NCI-H2171 (cell line): Measurements from ENCODE around the gene ACOX3.

Source experiments
- DNase-seq: peaks from one replicate; lab custom pipeline; 2025; lab: John Stamatoyannopoulos, UW

The ACOX3 gene

DNA sequence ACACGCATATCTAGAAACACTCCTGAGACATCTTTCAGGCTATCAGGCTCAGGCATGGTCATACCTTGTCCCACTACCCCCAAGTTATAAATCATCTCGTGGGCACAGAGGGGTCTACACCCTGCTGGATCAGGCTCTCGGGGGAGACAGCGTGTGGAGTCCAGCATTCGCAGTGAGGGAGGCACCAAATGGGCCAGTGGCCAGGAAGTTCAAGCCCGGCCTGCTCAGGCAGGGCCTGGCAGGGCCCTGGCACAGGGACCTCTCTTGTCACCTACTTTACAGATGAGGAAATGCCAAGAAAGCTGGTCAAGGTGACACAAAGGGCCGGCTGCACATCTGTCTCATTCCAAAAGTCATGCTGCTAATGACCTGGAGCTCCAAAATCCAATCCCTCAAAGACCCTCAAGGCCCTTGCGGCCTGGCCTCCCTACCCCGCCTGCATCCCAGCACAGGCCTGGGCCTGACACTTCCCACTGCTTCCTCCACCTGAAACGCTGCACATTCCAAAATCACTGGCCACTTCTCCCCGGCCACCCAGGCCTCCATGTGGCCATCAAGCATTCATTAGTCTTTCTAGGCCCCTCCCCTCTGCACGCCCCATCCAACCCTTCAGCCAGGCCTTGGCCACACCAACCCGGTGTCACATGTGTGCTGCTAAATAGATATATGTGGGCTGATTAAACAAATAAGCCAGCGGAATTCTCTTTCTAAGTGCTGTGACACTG, 35.6 kb downstream of the ACOX3 start:
- DNase-seq: no peak

DNA sequence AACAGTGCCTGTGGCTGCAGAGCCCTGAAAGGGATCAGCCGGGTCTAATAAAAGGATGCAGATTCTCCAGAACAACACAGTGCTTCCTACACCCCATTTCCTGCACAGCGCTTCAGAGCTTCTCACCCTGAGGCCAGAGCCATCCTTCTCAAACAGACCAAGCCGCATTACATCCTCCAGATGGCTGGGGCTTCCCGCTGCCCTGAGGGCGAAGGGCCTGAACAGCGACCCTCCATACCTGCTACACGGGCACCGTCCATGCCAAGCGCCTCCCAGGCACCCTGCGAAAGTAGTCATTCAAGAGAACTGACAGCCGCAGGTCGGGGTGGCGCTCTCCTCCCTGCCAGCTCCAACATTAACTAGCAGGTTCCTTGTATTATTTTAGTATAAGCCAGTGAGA, 36.5 kb downstream of the ACOX3 start:
- no peak for DNase-seq

DNA sequence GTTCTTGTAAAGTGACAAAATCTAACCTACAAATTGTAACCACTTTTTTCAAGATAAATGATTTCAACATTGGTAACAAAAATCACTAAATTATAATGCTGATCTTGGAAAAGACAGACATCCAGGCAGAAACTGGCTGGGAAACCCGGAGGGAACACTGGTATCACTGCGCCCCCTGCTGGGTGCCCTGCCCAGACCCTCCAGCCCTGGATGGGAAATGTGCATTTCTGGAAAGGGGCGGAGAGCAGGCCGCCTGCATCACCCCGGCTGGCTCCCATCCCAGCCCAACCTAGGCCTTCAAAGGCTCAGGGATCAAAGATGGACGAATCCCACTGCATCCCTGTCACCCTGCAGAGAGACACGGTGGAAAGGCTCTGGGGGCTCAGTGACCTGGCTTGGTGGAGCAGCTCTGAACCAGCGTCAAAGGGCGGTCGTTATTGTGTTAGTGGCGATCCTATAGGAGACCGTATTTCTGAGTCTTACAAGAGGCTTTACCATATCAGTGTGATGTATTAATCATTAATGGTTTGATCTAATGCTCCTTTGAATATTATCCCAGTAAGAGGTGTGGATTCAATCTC, 37.3 kb downstream of the ACOX3 start:
- DNase-seq: peak; percentile 35

DNA sequence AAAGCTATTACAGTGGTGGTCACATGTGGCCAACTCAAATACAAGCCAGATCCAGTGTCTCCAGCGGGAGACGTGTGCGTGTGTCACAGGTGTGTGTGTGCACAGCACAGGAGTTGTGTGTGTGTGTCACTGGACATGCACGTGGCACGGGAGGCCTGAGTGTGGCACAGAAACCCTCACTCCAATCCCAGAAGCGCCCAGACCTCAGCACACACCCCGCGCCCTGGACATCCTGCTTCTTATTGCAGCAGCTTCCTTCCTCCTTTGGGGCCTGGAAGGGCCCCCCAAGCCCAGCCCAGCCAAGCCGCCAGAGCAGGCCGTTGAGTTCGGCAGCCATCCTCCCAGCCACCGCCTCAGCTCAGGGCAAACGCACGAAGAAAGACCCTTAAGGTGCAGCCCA, 37.9 kb downstream of the ACOX3 start:
- no peak for DNase-seq

DNA sequence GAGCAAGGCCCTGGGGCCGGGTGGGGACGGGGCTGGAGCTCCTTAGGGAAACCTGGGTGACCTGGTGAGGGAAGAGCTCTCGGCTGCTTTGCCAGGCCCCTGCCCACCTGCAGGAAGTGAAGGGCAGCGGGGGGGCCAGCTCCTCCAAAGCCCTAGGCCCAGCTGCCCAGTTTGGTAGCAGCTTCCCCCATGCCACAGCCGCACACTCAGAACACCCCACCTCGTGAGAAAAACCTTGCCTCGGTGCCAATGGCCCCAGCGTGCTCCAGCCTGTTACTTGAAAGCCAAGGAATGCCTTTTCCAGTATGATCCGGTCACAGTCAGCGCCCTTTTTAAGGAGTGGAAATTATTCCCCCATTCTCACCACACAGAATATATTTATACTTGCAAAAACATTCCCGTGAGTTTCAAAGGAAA, 38.3 kb downstream of the ACOX3 start:
- no peak for DNase-seq

DNA sequence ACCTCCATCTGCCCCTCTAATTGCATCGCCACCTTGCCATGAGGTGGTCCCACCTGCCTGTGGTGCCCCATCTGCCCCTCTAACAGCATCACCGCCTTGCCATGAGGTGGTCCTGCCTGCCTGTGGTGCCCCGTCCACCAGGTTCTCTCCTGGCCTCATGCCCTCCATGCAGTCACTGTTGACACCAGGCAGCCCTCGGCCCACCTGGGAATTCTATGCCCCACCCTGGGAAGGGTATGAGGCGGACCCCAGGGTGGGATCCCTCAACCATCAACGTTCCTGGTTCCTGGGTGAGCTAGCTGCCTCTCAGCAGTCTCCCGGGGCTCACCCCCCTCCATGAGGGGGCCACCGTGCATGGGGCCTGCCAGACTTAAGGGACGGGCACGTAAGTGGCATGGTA, 38.9 kb downstream of the ACOX3 start:
- no peak for DNase-seq

DNA sequence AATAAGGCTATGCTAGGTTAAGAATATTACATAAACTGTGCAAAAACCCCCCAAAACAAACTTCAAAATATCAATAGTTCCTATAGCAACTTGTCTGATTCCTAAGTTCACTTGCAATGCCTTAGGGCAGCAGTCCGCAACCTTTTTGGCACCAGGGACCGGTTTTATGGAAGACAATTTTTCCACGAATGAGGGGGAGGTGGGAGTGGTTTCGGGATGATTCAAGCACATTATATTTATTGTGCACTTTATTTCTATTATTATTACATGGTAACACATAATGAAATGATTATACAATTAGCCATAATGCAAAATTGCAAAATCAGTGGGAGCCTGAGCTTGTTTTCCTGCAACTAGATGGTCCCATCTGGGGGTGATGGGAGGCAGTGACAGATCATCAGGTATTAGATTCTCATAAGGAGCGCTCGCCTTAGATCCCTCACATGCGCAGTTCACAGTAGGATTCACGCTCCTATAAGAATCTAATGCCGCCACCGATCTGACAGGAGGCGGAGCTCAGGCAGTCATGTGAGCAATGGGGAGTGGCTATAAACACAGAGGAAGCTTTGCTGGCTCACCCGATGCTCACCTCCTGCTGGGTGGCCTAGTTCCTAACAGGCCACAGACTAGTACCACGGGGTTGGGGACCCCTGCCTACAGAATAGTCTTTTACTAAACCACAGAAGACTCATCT, 39.7 kb downstream of the ACOX3 start:
- no peak for DNase-seq

DNA sequence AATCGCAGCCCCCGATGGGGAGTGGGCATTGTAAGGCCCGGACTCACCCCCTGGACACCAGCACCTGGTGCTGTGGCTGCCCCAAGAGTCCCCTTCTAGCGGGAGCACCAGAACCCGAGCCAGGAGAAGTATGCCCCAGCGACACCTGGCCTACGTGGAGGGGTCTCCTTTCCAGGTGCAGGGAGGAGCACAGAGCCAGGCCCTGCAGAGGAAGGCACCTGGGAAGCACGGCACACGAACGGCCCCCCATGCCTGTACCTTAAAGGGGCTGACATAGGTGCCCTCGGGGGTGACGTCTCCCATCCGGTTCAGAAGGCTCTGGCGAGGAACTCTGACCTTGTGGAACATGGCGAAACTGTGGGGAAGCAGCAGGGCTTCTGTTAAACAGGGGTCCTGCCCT, 41.2 kb downstream of the ACOX3 start:
- DNase-seq: no peak

DNA sequence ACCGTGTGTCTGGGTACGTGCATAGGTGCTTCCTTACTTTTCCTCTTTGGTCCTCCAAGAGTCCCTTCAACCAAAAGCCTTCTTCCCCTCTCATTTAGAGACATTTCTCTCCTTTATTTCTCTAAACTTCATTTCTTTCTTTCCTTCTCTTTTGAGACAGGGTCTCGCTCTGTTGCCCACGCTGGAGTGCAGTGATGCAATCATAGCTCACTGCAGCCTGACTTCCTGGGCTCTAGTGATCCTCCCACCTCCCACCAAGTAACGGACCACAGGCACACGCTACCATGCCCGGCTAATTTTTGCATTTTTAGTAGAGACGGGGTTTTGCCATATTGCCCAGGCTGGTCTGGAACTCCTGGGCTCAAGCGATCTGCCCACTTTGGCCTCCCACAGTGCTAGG, 42.2 kb downstream of the ACOX3 start:
- no peak for DNase-seq

DNA sequence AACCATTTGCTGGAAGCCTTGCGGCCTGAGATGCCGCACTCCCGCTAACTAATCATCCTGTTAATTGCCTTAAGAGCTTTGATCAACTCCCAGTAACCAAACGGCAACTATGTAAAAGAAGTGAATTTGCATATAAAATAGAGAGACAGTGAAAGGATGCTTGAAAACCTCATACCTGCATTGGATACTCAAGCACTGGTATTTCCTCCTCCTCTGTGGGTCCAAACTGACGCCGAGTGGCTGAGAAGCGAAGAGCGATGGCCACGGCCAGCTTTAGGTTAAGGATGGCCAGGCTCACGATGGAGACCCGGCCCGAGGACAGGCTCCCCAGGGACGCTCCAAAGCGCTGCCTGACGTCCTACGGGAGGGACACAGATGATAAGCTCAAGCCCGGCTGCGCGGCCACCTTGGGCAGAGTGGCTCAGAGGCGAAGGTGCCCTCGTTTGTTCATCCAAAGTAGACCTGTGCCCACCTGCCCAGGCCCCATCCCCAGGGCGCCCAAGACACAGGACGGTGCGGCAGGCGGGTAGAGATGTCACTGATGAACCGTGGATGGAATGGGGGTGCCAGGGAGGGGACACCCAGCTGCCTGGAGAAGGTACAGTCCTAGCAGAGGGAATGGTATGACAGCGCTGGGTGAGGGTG, 43.6 kb downstream of the ACOX3 start:
- DNase-seq: no peak

DNA sequence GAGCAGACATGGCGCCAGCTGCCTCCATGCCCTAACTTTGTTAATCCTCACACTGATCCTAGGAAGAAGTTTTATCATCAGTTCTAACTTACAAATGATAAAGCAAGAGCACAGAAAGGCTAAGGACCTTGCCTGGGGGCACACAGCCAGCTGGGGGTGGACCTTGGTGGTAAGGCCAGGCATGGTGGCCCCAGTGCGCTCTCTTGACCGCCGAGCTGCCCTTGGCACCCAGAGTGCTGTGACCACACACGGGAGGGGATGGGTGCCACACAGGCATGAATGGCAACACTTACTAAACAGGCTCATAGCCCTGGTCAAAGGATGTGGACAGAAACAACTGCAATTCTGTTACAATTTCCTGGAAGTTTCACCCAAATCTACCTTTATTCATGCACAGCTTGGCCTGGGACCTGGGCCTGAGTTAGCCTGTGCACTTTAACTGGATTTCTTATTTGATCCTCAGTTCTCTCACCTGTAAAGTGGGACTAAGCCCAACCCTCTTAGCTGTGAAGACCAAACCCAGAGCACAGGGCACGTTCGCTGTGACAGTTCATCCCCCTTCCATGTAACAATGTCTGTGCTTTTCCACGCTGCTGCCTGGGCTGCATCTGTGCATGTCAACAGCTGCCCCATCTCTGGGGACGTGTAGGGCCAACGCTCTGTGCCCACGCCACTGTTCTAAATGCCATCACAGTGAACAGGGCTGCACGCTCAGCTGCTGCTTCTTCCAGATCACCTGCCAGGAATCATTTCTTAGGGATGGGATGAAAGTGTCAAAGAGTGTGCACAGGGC, 44.8 kb downstream of the ACOX3 start:
- no peak for DNase-seq

DNA sequence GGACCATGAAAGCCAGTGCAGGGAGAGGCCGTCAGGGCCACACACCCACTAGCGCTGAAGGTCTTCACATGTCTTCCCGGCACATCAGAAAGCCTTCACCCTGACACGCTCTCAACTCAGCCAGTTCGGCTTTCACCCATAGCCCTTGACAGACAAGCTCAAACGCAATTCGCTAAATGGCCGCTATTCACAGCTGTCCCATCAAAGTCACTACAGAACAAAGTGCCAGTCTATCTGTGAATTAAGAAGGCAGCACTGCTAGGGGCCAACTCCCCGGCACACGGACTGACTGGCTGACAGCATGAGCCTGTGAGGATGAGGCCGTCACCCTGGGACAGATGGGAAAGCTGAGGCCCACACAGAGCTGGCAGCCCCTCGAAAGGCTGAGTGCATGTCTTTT, 45.7 kb downstream of the ACOX3 start:
- DNase-seq: no peak

DNA sequence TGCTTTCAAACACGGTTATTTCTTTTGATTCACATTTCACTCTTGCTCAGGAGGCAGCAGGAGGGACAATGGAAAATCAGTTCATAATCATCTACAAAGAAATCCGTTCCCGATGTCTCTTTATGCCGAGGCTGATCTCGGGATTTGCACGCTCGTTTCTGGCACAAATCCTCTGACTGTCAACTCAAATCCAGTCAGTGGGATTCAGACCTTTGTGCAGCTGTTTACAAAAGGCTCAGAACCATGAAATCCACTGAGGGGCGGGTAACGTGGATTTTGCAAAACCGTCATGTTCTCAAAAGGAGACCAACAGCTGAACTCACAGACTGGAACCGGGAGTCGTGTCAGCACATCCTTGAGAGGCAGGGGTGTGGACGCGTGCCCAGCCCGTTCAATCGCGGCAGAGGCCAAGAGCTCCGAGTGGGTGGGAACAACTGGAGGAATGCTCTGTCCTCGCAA, 46.4 kb downstream of the ACOX3 start:
- no peak for DNase-seq

DNA sequence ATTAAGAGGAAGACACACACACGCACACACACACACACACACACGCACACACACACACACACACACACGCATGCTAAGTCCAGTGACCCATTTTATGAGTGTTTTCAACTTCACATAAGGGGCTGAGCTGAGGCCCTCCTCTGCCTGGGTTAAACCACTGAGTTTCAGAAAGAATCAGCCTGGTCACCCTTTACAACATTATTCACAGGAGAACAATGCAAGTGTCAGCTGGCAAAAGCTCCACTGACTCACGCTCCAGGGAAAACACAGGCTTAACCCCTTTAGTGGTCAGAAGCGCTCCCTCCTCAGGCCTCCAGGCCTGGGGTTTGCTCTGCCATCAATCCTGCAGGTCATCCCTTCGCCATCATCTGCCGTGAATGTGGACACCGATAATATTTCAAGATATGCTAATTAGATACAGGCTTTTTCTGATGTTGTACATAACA, 46.9 kb downstream of the ACOX3 start:
- DNase-seq: no peak

DNA sequence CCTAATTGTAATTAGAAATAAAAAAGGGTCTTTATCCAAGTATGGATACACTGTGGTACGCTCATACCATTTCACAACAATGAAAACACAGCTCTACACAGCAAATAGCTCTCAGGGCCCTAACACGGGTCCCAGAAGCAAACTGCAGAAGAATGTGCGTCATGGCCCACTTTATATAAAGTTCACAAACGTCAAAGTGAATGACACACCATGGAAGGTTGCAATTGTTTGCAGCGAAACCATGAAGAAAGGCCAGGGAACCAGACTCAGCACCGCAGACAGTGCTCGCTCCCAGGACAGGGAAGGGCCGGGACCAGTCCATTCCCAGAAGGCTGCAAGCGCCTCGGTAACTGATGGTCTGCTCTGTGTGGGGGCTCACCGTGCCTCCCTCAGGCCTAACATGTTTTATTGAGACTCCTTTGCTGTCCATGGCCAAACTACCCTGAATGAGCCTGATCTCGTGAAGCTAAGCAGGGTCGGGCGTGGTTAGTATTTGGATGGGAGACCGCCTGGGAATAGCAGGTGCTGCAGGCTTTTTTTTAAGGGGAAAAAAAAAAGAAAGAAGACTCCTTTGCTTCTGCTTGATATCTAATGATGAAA, 47.8 kb downstream of the ACOX3 start:
- DNase-seq: no peak

DNA sequence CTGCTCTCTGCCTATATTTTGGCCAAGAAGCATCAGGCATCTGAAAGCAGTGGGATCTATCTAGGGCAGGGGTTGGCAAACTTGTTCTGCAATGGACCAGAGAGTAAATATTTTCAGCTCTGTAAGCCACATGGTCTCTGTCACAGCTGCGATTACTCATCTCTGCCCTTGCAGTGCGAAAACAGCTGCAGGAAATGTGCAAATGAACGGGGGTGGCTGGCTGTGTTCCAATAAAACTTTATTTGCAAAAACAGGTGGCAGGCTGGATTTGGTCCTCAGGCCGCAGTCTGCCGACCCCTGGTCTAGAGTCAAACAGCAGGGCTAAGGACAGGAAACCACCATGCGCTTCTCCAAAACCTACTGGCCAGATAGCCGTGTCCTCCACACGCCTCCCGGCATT, 48.6 kb downstream of the ACOX3 start:
- no peak for DNase-seq

DNA sequence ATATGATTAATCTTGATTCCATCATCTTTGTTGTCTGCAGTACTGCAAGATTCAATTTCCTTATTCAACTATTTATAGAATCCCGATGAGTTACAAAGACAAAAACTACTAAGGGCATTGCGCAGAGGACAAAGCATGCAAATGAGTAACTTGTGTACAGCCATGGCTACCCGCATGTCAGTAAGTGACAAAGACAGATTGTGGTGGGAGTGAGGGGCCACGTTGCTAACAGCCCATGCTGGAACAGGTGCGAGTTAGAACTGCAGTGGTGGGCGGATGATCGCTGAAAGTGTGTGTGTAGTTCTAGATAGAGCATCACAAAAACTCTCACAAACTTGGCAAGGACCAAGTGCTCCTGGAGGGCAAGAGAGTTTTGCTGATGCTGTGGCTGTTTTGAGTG, 49.5 kb downstream of the ACOX3 start:
- no peak for DNase-seq

DNA sequence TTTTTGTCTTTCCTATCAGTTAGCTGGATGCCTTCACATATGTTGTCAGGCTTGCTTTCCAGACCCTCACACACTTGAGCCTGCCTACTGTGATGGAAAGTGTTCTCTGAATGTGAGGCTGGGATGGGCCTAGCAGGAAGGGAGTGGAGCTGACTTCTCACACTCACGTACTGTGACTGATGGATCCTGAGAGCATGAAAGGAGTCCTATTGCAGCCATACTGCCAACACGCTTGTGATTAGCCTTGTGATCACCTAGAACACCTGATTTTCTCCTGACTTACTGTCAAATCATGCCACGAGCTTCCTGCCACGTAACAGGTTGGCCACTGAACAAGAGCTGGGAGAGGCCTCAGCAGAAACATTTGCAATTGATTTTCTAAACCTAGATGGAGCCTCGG, 49.9 kb downstream of the ACOX3 start:
- DNase-seq: no peak

DNA sequence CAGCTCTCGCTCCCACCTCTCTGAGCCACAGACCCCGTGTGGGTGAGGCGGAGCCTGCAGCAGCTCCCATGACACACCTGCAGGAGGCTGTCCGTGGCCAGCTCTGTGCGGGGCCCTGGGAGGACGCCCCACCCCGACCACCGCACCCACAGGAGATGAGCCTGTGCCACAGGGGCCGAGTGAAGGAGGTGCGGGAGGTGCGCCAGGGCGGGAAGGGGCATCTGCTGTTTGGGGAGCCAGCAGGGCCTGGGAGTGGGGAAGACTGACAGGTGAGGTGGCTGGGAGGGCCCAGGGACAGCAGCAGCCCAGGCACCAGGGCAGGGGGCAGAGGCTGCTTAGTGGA, 52.0 kb downstream of the ACOX3 start:
- DNase-seq: no peak

DNA sequence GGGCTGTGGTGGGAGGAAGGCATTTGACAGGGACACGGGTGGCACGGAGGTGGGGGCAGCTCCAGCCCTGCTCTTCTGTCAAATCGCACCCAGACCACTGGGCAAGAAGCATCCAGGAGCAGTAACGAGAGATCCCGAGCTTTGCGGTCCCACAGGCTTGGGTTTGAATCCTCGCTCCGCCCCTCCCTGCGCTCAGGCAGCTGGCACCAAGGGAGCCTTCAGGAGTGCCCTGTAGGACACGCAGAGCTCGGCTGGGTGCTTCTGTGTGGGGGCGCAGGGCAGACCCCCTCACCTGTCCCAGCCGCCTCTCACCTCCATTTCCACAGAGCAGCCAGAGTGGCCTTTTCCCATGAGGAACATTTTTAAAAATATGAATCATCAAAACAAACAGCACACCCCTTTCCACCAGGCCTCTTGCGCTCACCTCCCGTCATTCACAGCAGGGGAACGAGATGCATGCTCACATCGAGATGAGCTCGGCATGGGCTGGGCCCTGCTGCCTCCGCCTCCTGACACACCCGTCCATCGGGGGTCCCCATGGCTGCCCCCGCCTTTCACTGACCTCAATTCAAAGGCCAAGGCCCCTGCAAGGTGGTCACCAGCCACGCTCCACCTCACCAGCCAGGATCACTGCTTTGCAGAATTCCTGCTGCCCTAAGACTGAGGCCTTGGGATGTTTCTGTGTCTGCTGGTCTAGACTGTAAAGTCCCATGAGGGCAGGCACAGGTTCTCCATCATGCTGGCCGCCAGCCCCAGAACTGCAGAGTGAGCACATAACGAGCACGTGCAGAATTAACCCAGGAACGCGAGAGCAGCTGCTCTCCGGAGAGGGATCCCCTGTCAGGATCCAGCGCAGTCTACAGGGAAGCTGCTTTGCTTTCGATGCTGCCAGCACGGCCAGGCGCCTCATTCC, 52.7 kb downstream of the ACOX3 start:
- no peak for DNase-seq

DNA sequence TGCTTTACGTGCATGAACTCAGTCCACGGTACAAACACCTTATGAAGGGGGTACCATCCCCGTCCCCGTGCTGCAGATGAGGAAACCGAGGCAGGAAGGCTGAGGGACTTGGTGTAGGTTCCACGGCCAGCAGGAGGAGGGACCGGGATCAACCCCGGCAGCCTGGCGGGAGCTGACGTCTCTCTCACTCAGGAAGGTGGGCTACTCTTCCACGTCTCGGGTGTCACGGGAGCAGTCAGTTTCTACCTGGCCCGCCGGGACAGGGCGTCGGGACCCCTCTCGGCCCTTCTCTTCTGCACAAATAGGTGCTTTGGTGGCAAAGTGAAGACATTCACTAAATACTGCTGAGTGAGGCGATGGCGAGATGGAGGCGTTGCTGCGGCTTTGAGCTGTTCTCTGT, 53.3 kb downstream of the ACOX3 start:
- DNase-seq: no peak
